HFFc6 (cell line): Measurements from ENCODE around the gene CDPF1. TPM values are rescaled to one million over a fixed set of nuclear protein-coding genes. Genes with fewer than 3 reads are reported as not detected.

Experiments
- DNase-seq: peaks from one replicate; pipeline ENCODE4 v3.0.0-alpha.2; 2018
- H3K27ac Mint-ChIP-seq: 2 replicates; pipeline ENCODE4 v1.8.0; 2020; ENCODE audit warnings: mild to moderate bottlenecking, mixed read lengths
- H3K27me3 Mint-ChIP-seq: 2 replicates; pipeline ENCODE4 v1.8.0; 2021; ENCODE audit warnings: mild to moderate bottlenecking, moderate library complexity, mixed read lengths; ENCODE audit not compliant: insufficient read depth
- H3K36me3 Mint-ChIP-seq: 2 replicates; pipeline ENCODE4 v1.8.0; 2021; ENCODE audit warnings: low read depth, mixed read lengths
- H3K4me1 Mint-ChIP-seq: 2 replicates; pipeline ENCODE4 v1.8.0; 2020; ENCODE audit warnings: low read depth, mixed read lengths
- H3K4me3 Mint-ChIP-seq: 2 replicates; pipeline ENCODE4 v1.8.0; 2020; ENCODE audit warnings: mild to moderate bottlenecking, moderate library complexity, mixed read lengths
- H3K9me3 Mint-ChIP-seq: 2 replicates; pipeline ENCODE4 v1.8.0; 2020; ENCODE audit warnings: mild to moderate bottlenecking, mixed read lengths
- CTCF ChIP-seq: fragments of 200-600 bp; sonication (generic); IDR thresholded peaks from 2 replicates; pipeline ENCODE4 v1.5.0; 2021; ENCODE audit warnings: antibody characterized with exemption, mild to moderate bottlenecking
- total RNA-seq, 6 experiments: library from RNA; stranded (reverse); fragmentation: NEBNext Ultra II Directional; extraction: Animal tissue kit (Norgen Biotek cat#: 25700); gene quantifications; 2 replicates in 1 of 6; 3 replicates in 5 of 6; pipeline ENCODE4 v1.2.3, GENCODE V29; 2021

CDPF1 gene
- total RNA-seq, 6 experiments from 2014 or later: 6.4 to 9.3 (median 7.6) TPM

GRCh38 chr22:46295277-46295971, 45.3 kb upstream of the CDPF1 start:
- peak overlapping the region; percentile 96 for H3K27ac Mint-ChIP-seq
- H3K36me3 Mint-ChIP-seq: peaks cover 29% of the 10 kb centered on the region
- peaks cover 55% of the 10 kb centered on the region for H3K4me1 Mint-ChIP-seq
- peak overlapping the region; percentile 93 for H3K4me3 Mint-ChIP-seq
- H3K27me3 Mint-ChIP-seq: peaks cover 6% of the 10 kb centered on the region
- no peak for DNase-seq
- no peaks in the 10 kb centered on the region; the same call in 1 of the 2 replicates for H3K9me3 Mint-ChIP-seq
- no peak for TF ChIP-seq CTCF

GRCh38 chr22:46294784-46295183, 44.7 kb upstream of the CDPF1 start:
- peaks cover 6% of the 10 kb centered on the region for H3K27me3 Mint-ChIP-seq
- H3K4me3 Mint-ChIP-seq: no peak overlapping the region
- TF ChIP-seq CTCF: no peak
- no peaks in the 10 kb centered on the region; the same call in 1 of the 2 replicates for H3K9me3 Mint-ChIP-seq
- no peak for DNase-seq
- peaks cover 53% of the 10 kb centered on the region for H3K4me1 Mint-ChIP-seq
- H3K36me3 Mint-ChIP-seq: peaks cover 28% of the 10 kb centered on the region
- peak overlapping the region; percentile 96 for H3K27ac Mint-ChIP-seq

- H3K4me3 Mint-ChIP-seq: no peak overlapping the region; the same call in 1 of the 2 replicates
- H3K4me1 Mint-ChIP-seq: peaks cover 44% of the 10 kb centered on the region
- DNase-seq: peak; percentile 65
- H3K36me3 Mint-ChIP-seq: peaks cover 19% of the 10 kb centered on the region
- H3K27me3 Mint-ChIP-seq: peaks cover 6% of the 10 kb centered on the region
- H3K27ac Mint-ChIP-seq: peak overlapping the region; percentile 80
- H3K9me3 Mint-ChIP-seq: no peaks in the 10 kb centered on the region; the same call in 1 of the 2 replicates
- no peak; the same call in 1 of the 2 replicates for TF ChIP-seq CTCF
These were observed 43.6 kb upstream of the CDPF1 start for GRCh38 chr22:46293577-46294260.

- no peaks in the 10 kb centered on the region; the same call in 1 of the 2 replicates for H3K9me3 Mint-ChIP-seq
- no peak for DNase-seq
- no peak for TF ChIP-seq CTCF
- H3K4me3 Mint-ChIP-seq: no peak overlapping the region
- peaks cover 6% of the 10 kb centered on the region for H3K27me3 Mint-ChIP-seq
- no peak overlapping the region for H3K27ac Mint-ChIP-seq
- H3K4me1 Mint-ChIP-seq: peaks cover 38% of the 10 kb centered on the region
- peaks cover 15% of the 10 kb centered on the region for H3K36me3 Mint-ChIP-seq
These were observed 42.6 kb upstream of the CDPF1 start for GRCh38 chr22:46292732-46293131.

GRCh38 chr22:46292173-46292572, 42.1 kb upstream of the CDPF1 start:
- Mint-ChIP-seq H3K4me3 (no peak overlapping the region), H3K27me3 (peaks cover 6% of the 10 kb centered on the region), H3K9me3 (no peaks in the 10 kb centered on the region; the same call in 1 of the 2 replicates), H3K36me3 (peaks cover 10% of the 10 kb centered on the region), H3K27ac (no peak overlapping the region), H3K4me1 (peaks cover 32% of the 10 kb centered on the region)
- no peak for DNase-seq
- TF ChIP-seq CTCF: no peak
